ENCODE data around the gene ADAMTSL1.

GRCh38 chr9:18706648-18707047 lies 232.7 kb downstream of the ADAMTSL1 start:
- TF ChIP-seq, protein P1, sequence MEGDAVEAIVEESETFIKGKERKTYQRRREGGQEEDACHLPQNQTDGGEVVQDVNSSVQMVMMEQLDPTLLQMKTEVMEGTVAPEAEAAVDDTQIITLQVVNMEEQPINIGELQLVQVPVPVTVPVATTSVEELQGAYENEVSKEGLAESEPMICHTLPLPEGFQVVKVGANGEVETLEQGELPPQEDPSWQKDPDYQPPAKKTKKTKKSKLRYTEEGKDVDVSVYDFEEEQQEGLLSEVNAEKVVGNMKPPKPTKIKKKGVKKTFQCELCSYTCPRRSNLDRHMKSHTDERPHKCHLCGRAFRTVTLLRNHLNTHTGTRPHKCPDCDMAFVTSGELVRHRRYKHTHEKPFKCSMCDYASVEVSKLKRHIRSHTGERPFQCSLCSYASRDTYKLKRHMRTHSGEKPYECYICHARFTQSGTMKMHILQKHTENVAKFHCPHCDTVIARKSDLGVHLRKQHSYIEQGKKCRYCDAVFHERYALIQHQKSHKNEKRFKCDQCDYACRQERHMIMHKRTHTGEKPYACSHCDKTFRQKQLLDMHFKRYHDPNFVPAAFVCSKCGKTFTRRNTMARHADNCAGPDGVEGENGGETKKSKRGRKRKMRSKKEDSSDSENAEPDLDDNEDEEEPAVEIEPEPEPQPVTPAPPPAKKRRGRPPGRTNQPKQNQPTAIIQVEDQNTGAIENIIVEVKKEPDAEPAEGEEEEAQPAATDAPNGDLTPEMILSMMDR (IDR thresholded peaks at IDR 0.05), result no peak
- TF ChIP-seq POLR2A (IDR thresholded peaks at IDR 0.05), result no peak
